HG03439 (cell line): ENCODE data around the gene ATP2A3.
"Not testable (repeated sequence)": the region's sequence is repeated elsewhere in the genome, so short reads cannot be mapped to it uniquely, and the experiment has no call there.

ENCODE experiments used
- ATAC-seq: cut with Tn5 transposase; IDR thresholded peaks from one replicate; pipeline ENCODE4 v1.9.1; 2021; ENCODE audit warnings: mild to moderate bottlenecking, moderate library complexity; ENCODE audit not compliant: unreplicated experiment

Gene ATP2A3

DNA sequence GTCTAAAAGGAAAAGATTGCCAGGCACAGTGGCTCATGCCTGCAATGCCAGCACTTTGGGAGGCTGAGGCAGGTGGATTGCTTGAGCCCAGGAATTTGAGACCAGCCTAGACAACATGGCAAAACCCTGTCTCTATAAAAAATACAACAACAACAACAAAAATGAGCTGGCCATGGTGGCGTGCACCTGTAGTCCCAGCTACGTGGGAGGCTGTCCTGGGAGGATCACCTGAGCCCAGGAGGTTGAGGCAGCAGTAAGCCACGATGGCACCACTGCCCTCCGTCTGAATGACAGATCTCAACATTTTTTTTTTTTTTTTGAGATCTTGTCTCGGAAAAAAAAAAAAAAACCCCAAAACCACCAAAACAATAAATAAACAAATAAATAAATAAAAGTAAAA lies 28.1 kb upstream of the ATP2A3 start:
- no peak for ATAC-seq

DNA sequence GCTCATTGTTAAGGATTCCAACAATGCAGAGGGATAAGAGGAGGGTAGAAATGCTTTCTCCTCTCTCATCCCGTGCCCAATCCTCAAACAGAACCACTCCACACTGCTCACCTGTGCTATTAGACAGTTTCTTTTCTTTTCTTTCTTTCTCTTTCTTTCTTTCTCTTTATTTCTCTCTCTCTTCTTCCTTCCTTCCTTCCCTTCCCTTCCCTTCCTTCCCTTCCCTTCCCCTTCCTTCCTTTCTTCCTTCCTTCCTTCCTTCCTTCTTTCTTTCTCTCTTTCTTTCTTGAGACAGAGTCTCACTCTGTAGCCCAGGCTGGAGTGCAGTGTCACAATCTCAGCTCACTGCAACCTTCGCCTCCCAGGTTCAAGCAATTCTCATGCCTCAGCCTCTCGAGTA lies 27.5 kb upstream of the ATP2A3 start:
- ATAC-seq: not testable (repeated sequence)

DNA sequence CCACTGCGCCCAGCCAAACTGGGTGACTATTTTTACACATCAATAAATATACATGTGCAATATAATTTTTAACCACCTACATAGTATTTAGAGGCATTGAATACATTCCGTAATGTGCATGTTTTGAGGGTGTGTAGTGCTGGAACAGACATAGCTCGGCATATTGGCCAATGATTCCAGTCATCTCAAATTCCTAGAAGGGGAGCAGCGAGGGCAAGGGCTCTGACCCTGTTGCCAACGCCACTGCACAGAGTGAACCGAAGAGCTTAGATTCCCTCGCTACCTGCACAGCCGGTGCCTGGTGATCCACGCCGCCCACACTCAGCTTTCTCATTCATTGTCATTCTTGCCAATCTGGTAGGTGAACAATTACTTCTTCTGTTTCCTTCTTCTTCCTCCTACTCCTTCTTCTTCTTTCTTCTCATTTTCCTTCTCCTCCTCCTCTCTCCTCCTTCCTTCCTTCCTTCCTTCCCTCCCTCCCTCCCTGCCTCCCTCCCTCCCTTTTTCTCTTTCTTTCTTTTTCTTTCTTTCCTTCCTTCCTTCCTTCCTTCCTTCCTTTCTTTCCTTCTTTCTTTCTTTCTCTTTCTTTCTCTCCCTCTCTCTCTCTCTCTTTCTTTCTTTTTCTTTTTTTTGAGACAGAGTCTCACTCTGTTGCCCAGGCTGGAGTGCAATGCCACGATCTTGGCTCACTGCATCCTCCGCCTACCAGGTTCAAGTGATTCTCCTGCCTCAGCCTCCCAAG lies 26.3 kb upstream of the ATP2A3 start:
- ATAC-seq: no peak

DNA sequence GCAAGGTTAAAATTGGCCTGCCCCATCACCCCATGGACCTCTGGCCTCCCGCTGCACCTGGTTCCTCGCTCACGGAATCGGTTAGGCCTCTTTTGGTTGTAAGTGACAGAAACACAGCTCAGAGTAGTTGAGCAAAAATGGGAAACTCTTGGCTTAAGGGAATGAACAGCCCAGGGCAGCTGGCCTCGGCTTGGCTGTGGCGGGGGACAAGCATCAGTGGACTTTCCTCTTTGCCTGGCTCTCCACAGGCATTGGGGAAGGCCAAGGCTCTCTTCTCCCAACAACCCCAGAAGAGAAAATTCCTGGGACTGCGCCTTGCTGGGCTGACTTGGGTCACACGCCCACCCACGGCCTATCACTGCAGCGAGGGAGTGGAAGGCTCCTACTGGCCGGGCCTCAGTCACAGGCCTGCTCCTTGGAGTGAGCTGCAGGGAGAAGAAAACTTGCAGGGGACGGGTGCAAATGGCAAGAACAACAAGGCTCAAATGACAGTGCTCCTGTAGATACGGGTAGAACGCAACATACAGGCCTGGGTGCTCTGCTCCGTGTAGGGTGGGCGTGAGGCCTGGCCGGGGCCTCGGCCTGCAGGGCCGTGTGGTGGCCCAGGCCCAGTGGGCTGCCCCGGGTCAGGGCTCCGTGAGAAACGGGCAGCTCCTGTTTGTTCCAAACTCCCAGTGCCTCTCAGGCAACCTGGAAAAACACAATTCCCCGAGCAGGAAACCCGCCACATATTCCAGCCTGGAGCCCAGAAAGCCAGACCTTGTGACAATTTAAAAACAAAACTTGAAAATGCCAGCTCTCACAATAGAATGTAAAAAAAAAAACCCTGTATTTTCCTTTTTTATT lies 25.0 kb upstream of the ATP2A3 start:
- ATAC-seq: no peak

DNA sequence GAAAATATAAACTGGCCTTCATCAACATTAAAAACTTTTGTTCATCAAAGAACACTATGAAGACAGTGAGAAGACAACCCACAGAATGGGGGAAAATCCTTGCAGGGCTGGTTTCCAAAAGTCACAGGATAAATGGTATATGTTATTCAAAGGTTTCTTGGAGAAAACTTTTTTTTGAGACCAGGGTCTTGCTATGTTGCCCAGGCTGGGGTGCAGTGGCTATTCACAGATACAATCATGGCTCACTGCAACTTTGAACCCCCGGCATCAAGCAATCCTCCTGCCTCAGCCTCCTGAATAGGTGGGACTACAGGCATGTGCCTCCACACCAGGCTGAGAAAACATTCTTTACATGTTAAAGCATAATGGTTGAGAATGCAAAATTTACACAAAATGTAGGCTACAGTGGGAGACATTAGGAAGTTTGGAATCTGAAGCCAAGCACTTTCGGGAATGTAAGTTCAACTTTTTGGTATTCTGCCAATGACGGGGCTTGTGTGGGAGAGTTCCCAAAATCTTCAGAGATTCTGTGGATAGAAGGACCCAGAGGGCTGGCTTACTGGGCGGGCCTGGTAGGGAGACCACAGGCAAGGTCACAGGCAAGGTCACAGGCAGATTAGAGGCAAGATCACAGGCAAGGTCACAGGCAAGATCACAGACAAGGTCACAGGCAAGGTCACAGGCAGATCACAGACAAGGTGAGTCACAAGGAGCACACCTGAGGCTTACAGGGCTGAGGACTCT lies 24.2 kb upstream of the ATP2A3 start:
- ATAC-seq: no peak

DNA sequence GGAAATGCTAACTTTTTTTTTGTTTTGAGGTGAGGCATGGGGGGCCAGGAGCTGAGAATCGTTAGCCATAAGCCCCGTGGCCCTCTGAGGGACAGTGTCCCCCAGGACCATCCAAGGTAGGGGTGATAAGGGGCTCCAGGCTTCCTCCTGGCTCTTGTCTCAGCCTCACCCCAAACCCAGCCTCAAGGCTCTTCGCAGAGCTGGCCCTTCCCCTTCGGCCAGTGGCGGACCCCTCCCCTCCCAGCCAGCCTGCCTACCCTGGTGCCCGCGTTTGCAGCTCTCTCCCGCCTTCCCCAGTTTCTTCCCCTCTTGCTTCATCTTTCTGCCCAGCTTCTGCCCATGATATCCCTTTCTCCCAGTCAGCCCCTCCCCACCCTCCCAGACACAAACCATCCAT lies 22.7 kb upstream of the ATP2A3 start:
- no peak for ATAC-seq

DNA sequence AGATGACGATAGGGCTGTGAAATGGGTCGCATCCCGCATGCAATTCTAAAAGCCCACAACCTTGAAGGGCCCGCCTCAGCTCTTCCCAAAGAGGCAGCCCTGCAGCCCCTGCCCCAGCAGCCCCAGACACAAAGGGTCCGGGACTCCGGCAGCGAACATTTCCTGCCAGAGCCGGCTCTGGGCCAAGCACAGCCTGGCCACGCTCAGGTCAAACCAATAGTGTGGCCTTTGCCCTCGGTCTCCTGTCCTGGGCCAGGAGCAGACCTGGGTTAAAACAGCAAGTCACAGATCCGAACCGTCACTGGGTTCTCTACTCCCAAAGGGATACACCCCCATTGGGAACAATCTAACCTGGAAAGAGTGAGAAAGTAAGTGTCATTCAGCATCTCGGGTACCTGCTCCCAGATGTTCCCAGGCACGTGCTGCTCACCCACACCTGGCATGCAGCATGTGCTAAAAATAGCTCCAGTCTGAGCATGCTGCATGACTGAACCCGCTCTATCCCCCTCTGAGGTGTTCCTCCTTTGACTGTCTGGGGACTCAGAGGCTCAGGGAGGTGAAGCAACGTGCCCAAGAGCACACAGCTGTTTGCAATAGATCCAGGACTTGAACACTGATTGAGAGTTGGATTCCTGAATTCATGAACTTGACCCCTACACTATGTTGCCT lies 22.2 kb upstream of the ATP2A3 start:
- ATAC-seq: no peak

DNA sequence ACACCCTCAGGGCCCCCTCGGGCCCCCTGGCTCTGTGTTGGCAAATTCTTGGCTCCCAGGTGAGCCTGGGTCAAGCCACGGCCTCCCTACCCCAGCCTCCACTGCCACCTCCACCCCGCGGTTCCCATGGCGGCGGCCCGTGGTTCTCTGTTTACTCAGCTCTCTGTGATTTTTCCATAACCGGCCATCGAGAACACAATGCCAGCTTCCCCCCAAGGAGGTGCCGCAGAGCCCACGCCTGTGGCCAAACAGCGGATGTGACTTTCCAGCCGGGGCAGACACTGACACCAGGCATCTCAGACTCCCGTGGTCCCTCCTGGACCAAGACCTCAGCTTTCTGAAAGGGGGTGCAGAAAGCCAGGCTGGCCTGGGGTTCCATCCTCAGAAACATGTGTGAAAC lies 21.6 kb upstream of the ATP2A3 start:
- ATAC-seq: no peak

DNA sequence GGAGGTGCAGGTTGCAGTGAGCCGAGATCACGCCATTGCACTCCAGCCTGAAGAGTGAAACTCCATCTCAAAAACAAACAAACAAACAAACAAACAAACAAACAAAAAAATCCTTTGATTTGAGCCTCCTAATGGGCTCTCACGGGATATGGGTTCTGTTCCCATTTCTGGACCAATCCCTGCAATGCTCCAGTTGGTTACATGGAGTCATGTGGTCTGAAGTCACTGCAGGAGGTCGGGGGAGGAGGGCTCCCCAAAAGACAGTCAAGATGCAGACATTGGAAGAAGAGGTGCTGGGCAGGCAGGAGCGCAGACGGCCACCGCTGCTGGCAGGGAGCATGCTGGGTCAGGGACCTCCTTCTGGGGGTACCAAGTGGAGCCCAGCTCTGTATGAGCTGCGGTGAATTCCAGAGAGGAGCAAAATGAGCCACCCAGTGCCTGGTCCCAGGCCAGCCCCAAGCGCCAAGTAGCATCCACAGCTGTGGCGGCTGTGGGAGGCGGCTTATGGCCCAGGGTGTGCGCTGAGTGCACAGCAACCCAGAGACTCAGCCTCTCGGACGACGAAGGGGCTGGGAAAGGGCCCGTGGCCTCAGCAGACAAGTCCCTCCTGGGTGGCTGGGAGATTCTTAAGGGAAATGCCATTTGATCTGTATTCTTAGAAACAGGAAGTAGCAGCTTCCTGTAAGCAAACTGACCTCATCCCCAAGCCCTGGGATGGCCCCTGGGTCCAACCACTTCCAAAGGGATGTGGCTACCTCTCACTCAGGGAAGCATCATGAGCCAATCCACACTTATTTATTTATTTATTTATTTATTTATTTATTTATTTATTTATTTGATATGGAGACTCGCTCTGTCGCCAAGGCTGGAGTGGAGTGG lies 19.6 kb upstream of the ATP2A3 start:
- no peak for ATAC-seq

DNA sequence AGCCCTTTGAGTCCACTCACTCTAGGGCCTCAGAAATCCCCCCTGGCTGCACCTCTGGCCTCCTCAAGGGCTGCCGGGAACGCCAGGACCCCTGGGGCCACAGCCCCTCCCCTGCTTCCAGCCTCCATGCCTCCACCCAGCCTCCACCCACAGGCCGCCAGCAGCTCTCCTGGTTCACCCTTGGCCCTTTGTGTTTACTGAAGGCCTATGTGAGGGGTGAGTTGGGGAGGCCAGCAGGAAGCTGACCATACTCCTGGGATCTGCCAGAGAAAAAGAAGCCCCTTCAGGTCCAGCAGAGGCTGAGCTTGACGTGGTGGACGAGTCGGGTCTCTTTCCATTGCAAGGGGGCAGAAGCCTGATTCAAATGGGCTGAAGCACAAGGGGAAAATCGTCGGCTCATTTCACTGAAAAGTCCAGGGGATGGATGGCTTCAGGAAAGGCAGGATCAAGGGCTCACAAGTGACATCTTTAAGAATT lies 18.3 kb upstream of the ATP2A3 start:
- ATAC-seq: no peak

DNA sequence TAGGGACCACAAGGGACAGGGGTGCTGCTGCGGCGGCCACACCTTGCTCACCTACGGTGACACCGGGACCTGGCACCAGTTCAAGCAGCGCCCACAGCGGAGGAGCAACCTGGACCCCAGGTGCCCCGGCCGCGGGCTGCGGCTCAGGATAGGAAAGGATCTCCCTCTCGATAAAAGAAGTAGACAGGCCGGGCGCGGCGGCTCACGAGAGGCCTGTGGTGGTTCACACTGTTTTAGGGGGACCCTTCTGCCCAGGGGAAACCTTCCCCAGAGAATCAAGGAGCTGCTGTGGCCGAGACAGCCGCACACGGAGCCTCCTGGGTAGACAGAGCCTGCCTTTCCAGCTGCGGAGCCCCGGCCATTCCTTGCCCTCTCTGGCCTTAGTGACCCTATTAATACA lies 17.9 kb upstream of the ATP2A3 start:
- ATAC-seq: no peak

DNA sequence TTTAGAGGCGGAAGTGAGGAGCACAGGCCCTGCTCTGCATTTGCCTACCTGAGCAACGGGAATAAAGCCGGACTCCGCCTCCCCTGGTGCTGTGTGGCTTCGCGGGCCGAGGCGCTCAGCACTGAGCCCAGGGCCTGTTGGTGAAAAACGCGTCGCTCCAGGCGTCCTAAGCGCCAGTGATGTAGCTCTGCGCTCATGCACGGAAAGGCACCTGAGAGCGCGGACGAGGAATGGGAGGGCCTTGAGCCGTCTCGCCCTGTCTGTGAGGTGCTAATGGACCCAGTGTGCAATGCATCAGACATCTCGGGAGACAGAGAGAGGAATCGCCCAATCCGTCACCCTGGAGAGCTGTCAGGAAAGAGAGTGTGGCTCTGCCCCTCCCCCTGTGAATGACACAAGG lies 17.2 kb upstream of the ATP2A3 start:
- no peak for ATAC-seq

DNA sequence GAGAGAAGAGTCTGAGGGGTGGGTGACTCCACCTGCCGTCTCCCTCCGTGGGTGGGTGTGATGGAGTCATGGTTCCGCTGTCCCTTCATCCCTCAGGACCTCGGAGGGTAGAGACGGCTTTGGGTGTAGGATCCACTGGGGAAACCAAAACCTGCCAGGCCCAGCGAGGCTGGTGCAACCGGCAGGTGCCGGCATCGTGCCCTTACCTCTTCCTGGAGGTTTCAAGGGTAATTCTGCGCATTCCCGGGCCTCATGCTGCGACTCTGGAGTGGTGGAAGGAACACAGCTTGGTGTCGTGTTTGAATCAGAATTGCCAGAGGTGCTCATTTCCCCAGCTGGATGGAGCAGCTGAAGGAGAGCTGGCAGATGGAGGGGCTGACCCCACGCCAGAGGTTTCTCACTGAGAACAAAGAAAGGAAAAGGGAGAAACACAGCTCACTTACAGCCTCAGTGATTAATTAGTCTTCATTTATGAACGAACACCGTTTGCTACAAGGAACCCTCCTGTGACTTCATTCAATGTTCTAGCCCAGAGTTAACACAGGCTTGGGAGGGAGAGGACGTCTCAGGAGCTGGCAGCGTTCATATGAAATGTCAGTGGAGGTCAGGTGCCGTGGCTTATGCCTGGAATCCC lies 16.3 kb upstream of the ATP2A3 start:
- ATAC-seq: no peak

DNA sequence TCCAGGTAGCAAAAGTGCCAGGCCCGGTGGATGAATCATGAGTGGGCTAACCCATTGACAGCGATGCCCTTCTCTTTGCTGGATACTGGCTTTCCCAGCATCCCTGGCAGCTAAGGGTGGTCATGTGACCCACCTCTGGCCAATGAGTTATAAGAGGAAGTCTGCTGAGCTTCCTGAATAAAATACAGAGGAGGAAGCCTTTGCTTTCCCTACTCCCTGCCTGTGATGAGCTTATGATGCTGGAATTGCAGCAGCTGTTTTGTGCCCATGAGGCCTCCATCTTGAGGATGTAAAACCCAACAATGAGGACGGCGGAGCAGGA lies 15.0 kb upstream of the ATP2A3 start:
- no peak for ATAC-seq

DNA sequence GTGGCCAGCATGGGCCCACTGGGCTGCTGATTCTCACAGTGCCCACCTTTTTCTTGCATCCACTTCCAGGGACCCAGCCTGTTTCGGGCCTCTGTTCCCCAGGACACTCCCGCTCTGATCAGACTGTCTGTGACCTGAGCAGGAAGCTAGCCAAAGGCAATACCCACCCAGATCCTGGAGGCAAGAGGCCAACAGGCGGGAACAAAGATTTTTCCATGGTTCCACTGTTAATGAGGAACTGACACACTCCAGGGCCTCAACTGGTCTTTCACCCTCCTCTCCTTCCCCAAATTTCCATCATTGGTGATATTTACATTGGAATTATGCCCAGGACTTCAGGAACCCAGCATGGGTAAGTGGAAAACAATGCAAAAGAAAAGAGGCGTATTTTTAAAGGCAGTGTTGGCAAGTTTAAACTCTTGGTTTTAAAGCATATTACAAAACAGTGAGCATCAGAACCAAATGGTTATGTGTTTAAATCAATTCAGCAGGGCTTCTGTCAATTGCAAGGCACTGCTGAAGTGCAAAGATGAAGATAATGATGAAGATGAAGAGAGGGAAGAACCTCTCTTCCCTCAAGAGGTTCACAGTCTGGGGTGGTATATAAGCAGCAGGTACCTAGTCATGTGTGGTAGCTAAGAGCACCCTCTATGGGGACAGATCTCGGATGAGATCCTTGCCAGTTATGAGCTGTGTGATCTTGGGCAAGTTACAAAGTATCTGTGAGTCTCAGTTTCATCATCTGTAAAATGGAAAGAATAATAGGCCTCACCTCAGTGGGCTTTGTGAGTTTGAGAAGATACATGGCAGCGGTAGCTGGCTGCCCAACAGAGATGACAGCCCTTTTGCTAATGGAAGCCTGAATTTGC lies 14.4 kb upstream of the ATP2A3 start:
- no peak for ATAC-seq

DNA sequence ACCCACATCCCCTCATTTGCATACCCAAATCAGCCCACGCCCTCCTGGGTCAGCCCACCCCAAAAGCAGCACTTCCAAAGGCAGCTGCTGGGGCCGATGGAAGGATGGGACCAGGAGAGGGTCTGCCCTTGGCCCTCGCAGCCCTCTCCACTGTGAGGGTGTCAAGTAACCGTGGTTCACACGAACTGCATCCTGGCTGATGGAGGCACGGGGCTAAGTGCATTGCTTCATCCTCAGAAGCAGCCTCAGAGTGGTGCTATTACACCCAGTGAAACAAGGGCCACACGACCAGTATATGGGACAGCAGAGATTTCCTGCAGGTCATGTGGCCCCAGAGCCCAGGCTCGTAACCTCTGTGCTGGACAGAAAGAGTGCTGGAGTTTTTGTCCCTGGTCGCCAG lies 13.2 kb upstream of the ATP2A3 start:
- no peak for ATAC-seq

DNA sequence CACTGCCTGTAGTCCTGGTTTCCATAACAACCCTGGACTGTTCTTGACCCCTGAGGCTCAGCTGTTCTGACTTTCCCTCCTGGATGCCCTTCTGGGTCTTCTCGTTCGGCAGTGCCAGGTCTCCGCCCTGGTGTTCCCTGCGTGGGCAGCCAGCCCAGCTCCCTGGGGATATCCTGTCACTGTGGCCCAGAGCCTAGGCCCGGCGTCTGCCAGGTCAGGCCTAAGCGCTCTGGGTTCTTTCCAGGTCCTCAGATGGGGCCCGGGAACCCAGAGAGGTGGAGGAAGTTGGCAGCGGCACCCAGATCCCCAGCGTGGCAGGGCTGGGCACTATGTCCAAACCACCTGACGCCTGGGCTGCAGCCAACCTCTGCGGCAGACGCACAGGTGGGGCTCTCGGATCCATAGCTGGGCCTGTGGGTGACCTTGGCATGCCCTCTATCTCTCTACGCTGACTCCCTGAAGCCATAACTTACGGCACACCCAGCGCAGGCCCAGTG lies 12.5 kb upstream of the ATP2A3 start:
- no peak for ATAC-seq

DNA sequence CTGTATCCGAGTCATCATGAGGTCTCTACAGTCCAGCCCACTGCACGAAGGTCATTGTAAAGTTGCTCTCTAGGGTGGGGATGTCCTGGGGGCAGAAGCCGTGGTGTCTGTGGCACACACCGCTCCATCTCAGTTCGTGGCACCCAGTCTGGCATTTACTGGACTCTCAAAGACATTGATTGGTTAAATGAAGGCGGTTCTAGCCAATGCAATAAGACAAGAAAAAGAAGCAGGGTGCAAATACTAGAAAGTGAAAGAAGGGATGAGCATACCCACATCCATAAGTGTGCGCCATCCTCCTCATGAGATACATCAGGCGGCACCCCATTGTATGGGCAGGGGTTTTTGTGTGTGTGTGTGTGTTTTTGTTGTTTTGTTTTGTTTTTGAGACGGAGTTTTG lies 10.7 kb upstream of the ATP2A3 start:
- no peak for ATAC-seq
